Stimulated activated naive CD8-positive, alpha-beta T cell treated with anti-CD3 and anti-CD28 coated beads, Interleukin-15, Interleukin-2, amounts not matched to agents 100 U/mL and 50 U/mL, for 24 hours (primary cell): Measurements from ENCODE around the gene PYGB.
A peak's percentile ranks its signal among the peaks of the same experiment; 100 is the strongest.

Source experiments
- ATAC-seq: fragments of 150-1000 bp; cut with Tn5 transposase; one replicate; pipeline ENCODE4 v1.10.0; 2021
- DNase-seq: peaks from one replicate; pipeline ENCODE4 v3.0.0; 2021

The PYGB gene

DNA sequence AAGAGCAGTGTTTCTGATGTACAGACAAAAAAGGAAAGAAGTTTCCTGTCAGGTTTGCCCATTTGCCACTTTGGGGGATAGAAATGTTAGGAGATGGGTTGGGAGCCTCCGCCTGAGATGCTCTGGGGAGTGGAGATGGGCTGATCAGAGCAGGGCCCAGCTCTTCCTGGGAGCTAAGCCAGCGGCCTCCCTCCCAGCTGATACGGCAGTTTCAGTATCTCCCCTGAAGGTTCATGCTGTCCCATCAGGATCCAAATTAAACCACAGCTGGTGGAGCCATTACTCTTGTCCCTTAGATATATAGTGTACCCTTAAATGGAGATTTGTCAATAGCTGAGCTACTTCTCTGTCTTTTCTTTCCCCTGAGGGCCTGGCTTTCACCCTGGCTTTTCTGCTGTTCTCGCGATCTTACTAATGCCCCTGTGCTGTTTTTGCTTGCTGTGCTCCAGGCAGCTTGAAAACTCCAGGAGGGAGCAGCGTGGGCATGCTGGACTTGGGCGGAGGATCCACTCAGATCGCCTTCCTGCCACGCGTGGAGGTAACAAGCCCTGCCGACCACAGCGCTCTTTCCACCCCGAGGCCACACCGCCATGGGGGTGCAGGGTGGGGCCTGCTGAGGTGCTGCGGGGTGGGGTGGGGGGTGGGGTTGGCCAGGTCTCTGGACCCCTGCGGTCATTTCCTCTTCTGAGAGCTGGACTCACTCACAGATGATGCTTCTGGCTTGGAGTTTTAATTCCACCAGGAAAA, 31.5 kb upstream of the PYGB start:
- no peak for DNase-seq
- no peak for ATAC-seq

DNA sequence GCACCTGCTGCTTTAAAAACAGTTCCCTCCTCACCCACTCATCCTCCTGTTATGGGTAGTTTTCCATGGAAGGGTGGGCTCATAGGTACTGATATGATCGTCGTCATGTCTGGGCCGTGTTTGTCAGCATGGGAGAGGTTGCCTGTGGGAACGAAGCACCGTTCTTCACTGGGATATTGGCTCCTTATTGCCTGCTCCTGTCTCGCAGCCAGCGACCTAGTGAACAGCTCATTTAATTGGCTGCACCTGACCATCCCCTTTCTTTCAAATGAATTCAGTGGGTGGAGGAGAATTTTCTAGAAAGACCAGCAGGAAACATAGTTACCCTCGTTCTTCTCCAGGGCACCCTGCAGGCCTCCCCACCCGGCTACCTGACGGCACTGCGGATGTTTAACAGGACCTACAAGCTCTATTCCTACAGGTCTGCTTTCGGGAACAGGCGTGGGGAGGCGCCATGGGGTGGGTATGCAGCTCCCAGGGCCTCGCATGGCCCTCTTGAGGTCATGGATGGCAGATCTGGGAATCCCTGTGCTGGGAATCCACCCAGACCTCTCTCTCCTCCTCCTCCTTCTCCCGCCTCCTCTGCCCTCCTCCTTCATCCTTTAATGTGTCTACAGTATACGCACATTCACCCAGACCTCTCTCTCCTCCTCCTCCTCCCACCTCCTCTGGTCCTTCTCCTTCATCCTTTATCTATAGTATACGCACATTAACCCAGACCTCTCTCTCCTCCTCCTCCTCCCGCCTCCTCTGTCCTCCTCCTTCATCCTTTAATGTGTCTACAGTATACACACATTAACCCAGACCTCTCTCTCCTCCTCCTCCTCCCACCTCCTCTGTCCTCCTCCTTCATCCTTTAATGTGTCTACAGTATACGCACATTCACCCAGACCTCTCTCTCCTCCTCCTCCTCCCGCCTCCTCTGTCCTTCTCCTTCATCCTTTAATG, 30.4 kb upstream of the PYGB start:
- ATAC-seq (no peak), DNase-seq (no peak)

- ATAC-seq (no peak), DNase-seq (no peak)
These were observed 29.8 kb upstream of the PYGB start for GRCh38 chr20:25218109-25218486.

- no peak for ATAC-seq
- DNase-seq, result no peak
These were observed 29.4 kb upstream of the PYGB start for GRCh38 chr20:25218492-25218891.

DNA sequence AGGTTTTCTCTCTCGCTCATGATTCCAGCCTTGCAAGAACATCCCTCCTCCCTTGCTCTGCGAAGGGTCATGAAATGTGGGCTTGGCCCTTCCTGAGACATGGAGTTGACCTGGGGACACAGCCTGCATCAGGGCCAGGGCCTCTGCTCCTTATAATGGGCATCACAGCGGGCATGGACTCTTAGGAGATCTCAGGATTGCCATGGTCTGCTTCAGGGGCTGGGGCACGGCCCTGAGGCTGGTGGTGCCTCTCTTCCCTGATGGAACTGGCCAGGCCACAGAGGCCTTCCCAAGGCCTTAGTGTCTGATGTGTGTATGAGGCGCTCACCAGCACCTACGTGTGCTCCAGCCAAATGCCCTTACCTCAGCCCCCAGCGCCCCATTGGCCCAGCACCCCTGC, 28.5 kb upstream of the PYGB start:
- no peak for DNase-seq
- ATAC-seq, result no peak

DNA sequence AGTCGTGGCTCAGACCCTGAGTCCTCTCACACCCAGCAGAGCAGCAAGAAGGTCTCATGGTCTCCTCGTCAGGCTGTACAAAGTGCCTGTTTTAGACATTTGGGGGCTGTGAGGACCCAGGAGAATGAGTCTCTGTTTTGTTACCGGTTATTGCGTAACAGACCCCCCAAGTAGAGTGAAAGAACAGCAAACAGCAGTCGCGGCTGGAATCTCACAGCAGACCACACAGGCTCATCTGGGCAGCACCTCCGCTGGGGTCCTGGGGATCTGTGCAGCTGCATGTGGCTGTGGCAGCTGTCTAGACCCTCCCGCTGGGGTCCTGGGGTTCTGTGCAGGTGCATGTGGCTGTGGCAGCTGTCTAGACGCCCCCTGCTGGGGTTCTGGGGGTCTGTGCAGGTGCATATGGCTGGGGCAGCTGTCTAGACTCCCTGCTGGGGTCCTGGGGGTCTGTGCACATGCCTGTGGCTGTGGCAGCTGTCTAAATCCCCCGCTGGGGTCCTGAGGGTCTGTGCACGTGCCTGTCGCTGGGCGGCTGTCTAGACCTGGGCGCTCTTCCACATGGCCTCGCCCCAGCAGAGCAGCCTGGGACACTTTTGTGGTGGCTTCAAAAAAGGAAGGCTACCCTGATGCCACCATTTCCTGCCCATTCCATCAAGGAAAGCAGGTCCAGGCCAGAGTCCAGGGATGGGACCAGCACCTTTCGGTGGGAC, 27.7 kb upstream of the PYGB start:
- no peak for ATAC-seq
- DNase-seq, result no peak

GRCh38 chr20:25220810-25221591, 26.9 kb upstream of the PYGB start:
- ATAC-seq (no peak), DNase-seq (no peak)

DNA sequence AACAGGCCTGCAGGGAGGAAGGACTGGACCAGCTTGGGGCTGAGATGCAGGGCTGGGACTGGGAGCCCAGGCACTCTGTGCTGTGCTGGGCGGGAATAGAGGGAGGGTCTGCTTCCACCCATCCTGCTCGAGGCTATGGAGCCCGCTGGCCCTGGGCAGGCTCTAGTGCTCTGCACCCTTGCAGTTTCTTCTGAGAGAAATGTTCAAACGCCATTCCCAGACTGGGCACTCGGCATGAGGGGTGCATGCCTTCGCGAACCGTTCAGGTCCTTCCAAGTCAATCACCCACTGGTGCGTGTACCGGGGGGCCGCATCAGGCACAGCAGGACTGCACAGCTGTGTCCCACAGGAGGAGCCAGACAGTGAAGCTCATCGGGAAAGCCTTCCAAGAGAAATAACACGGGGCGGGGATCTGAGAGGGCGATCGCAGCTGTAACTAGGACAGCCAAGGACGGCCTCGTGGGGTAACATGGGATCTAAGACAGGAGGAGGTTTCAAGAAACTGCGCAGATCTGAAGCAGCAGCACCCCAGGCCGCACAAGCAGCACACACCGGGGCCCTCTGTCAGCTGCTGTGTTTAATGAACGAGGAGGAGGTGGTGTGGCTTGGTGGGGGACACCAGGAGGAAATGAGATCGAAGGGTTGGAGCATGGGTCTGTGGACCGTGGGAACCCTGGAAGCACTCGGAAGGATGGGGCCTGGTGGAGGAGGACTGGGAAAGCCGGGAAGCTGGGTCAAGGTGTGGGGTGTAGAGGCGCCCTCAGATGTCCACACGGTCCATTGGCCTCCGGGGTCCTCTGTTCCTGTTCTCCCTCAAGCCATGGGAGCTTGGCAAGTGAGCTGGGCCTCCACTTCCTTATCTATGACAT, 26.1 kb upstream of the PYGB start:
- DNase-seq, result no peak
- ATAC-seq, result no peak

GRCh38 chr20:25222461-25223178, 25.3 kb upstream of the PYGB start:
- no peak for DNase-seq
- no peak for ATAC-seq

GRCh38 chr20:25223179-25223661, 24.7 kb upstream of the PYGB start:
- peak; percentile 98 for ATAC-seq
- peak; percentile 70 for DNase-seq

DNA sequence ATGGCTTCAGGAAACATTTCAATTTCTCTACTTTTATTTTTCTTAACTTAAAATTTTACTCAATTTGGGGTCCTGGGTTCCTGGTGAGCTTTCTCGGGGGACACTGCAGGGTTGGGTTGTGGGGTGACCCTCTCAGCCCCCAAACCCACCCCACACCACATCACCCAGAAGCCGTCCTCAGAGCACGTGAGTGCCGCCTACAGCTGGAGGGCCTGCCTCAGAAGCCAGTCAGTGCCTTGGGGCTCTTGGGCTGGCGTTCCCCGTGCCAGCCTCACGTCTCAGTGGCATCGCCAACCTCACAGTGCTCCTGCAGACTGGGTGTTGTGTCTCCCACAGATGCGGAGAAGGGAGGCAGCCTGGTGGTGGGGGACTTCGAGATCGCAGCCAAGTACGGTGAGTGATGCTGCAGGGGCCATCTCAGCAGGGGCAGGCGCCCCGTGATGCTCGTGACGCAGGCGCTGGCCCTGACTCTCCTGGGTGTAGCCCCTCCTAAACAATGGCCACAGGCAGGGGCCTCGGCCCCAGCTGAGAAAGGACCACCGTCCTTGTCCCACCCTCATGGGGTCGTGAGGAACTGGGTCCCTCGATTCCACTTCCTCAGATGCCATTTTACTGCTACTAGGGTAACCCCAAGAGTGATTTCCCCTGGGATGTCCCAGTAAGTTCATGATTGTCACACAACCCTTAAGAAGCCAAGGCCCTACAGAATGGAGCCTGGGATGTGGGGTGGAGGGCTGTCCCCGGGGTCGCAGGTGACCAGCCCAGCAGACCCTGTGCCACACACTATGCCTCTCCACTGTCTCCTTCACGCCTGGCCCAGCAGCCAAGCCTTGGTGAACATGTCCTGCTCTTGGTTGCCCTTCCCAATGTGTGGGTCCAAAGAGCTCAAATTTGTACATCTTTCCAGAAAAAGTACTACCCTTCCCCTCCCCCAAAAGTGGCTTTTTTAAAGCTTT, 23.8 kb upstream of the PYGB start:
- DNase-seq, result no peak
- ATAC-seq, result no peak

GRCh38 chr20:25224941-25225340, 22.9 kb upstream of the PYGB start:
- DNase-seq (no peak), ATAC-seq (no peak)

DNA sequence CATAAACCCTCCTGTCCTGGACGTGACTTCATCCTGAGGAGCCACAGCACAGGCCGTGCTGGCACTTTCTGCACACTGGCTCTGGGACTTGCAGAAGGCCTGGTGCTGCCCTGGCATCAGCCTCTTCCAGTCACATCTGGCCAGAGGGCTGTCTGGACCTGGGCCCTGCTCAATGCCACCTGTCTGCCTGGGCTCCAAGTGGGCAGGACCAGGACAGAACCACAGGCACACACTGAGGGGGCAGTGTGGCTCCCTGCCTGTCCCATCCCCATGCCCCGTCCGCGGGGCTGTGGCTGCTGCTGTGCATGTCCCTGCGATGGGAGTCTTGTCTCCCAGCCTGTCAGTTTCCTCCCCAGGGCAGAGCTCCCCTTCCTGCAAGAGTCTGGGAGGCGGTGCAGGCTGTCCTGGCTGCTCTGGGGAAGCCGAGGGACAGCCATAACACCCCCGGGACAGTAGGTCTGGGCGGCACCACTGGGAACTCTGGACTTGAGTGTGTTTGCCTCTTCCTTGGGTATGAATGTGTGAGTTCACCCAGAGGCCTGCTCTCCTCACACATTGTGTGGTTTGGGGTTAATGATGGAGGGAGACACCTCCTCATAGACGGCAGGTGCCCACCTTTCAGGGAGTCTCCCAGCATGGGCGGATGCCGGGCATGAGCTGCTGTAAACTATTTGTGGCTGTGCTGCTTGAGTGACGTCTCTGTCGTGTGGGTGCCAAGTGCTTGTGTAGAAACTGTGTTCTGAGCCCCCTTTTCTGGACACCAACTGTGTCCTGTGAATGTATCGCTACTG, 22.0 kb upstream of the PYGB start:
- ATAC-seq, result no peak
- DNase-seq, result no peak

DNA sequence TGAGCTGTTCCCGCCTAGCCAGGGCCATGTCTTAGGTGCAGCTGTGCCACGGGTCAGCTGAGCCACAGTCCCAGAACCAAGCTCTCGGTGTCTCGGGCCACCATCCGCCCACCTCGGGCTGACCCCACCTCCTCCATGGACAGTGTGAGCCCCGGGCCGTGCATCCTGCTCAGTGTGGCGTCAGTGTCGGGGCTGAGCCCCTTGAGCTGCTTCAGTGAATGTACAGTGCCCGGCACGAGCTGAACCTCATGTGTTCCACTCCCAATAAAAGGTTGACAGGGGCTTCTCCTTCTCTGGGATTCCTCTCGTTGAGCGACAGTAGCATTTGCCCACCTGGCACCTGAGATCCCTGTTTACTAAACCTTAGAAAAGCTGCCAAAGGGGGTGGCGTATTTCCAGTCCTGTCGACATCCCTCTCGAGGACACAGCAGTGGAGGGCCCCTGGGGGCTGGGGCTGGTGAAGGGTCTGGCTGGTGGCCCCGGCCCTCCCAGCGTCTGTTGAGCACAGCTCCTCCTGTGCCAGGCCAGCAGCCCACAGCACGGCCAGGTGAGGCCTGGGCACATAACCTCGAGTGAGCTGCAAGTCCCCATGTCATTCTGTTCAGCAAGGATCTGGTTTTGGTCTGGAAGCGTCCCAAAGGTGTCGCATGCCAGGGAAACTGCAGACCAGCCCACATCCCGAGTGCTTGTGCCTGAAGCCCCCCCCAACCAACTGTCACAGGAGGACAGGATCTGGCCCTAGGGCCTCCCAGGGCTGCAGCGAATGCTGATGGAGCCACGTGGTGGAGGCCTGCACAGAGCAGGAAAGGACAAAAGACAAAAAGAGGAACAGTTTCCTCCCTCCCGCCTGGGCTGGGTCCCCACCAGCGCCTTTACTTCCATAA, 21.2 kb upstream of the PYGB start:
- DNase-seq (no peak), ATAC-seq (no peak)

DNA sequence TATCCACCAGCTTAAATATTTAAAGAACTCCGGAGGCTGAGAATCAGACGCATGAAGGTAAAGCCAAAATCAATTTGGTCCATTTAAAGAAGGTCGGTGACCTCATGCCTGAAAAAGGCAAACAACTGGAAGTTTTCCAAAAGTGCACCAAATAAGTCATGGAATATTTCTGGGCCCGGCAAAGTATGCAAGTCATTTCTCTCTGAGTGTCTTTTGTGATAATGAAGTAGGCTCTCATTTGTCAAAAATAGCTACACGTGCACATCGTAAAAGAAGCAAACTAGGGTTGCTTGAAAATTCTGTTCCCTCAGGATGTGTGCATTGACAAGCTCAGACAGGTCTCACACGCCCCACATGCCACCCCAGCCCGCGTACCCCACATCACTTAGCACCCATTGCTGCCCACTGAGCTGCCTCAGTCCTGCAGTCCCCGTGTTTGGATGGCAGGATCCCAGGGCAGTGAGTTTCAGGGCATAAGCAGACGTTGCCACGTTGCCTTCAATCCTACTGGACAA, 20.5 kb upstream of the PYGB start:
- ATAC-seq, result no peak

DNA sequence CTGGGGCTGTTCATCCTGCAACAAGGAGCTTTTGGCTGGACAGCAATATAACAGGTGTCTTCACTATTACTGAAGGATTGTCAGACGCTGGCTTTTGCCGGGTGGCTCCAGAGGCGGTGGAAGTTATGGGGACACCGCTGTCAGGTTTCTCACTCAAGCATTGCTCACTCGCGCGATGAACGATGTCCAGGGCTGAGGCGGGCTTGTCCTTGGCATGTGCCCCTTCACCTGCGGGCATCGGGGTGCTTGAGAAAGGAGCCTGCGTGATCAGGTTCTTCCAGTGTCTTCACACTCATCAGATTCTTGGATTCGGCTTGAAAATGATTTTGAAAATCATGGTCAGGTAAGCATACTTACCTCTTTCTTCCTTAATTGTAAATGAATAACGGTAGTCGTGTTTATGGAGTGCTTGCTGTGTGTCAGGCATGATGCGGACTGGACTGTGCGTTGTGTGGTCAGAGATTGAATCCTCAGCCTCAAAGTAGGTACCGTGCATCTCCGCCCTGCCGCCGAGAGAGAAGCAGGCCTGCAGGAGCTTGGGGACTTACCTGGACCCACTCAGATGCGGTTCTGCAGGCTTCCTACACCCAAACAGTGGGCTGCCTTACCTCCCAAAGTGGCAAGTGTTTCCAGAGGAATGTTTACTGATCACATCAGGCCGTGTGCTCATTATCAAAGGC, 18.3 kb upstream of the PYGB start:
- ATAC-seq (no peak), DNase-seq (no peak)

More for the DNA sequence above, 20.5 kb upstream of the PYGB start:
- DNase-seq, result no peak
